ENCODE measurements around the gene RGMB. TPM values are rescaled to one million over a fixed set of nuclear protein-coding genes. Genes with fewer than 3 reads are reported as not detected.

RGMB gene
- total and polyA plus RNA-seq, 2 donors (not counting 3 experiments of a cell fraction or from before 2014, with no cell fraction given): 15.0 to 31.3 TPM

DNA sequence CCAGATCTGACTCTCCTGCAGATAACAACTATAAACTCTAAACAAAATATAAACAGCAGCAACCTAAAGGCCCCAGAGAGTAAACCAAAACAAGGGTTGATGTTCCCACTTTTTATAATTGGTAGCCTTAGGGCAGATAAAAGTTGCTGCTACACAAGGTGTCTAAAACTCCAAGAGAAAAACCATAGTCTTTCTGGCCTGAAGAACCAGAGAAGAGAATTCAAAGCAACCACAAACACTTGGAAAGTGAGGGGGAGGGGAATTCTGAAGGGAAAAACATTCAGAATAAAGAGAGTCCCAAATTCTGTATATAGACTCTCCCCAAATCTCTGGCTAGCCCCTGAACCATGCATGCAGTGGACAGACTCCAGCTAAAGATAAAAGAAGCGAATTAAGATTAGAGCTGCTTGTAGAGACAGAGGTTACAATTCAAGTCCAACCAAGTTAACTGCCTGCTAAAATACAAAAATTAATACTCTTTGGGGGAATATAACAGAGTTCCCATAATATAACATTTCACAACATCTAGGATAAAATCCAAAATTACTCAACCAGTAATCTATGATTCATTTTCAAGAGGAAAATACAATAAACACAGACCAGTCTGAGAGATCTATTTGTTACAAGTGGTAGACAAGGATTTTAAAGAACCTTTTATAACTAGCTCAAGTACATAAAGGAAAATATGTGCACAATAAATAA, 37.5 kb upstream of the RGMB start:
- dilution Hi-C loops (cut with MboI; ENCODE audit: extremely low pct_ligation_motif_present, low sequenced_read_pairs): no loop called here
- Histone ChIP-seq H3K9me3 (replicated peaks; ENCODE audit: control insufficient read depth, insufficient read depth, low read length) (no peaks in the 10 kb centered on the region), H3K9ac (replicated peaks; ENCODE audit: extremely low read depth, insufficient read depth, low read length) (no peak overlapping the region), H3K79me2 (ENCODE audit: control insufficient read depth, insufficient read depth, low read length) (no peaks in the 10 kb centered on the region), H3K36me3 (ENCODE audit: control insufficient read depth in 2 of 2, extremely low read depth in 1 of 2, insufficient read depth in 2 of 2, low read length in 2 of 2) (no peaks in the 10 kb centered on the region), H4K20me1 (replicated peaks; ENCODE audit: control insufficient read depth, extremely low read depth, insufficient read depth, low read length) (no peaks in the 10 kb centered on the region), H3K4me1 (ENCODE audit: control insufficient read depth, extremely low read depth, insufficient read depth, low read length) (no peaks in the 10 kb centered on the region), H2AFZ (ENCODE audit: low read depth, low read length) (no peak overlapping the region), H3K27me3 (ENCODE audit: control insufficient read depth in 2 of 2, insufficient read depth in 2 of 2, low read length in 2 of 2) (no peaks in the 10 kb centered on the region), H3K4me3 (replicated peaks in 1 of 3; ENCODE audit: insufficient read depth in 1 of 3, low read depth in 1 of 3, low read length in 3 of 3) (no peak overlapping the region), H3K4me2 (ENCODE audit: insufficient read depth, low read length) (no peak overlapping the region), H3K9me1 (replicated peaks; ENCODE audit: control insufficient read depth, extremely low read depth, insufficient read depth, low read length) (no peaks in the 10 kb centered on the region), H3K27ac (ENCODE audit: insufficient read depth, low read depth, low read length) (no peak overlapping the region)
- DNase-seq (ENCODE audit: low read depth, low spot score) (no peak), FAIRE-seq (no peak)
- no TSS peak for BruUV-seq (replicated peaks)
- intact Hi-C loops (cut with micrococcal nuclease): no loop called here
- TF ChIP-seq, protein P1, sequence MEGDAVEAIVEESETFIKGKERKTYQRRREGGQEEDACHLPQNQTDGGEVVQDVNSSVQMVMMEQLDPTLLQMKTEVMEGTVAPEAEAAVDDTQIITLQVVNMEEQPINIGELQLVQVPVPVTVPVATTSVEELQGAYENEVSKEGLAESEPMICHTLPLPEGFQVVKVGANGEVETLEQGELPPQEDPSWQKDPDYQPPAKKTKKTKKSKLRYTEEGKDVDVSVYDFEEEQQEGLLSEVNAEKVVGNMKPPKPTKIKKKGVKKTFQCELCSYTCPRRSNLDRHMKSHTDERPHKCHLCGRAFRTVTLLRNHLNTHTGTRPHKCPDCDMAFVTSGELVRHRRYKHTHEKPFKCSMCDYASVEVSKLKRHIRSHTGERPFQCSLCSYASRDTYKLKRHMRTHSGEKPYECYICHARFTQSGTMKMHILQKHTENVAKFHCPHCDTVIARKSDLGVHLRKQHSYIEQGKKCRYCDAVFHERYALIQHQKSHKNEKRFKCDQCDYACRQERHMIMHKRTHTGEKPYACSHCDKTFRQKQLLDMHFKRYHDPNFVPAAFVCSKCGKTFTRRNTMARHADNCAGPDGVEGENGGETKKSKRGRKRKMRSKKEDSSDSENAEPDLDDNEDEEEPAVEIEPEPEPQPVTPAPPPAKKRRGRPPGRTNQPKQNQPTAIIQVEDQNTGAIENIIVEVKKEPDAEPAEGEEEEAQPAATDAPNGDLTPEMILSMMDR (IDR thresholded peaks at IDR 0.05; ENCODE audit: extremely low read depth in 1 of 2, insufficient read depth in 1 of 2, low read depth in 1 of 2, low read length in 2 of 2): no peak
- no peak for TF ChIP-seq MYC (IDR thresholded peaks at IDR 0.05; ENCODE audit: low read depth, low read length)
- TF ChIP-seq POLR2A (IDR thresholded peaks at IDR 0.05; ENCODE audit: low read depth, low read length): no peak
- TF ChIP-seq, protein P2, sequence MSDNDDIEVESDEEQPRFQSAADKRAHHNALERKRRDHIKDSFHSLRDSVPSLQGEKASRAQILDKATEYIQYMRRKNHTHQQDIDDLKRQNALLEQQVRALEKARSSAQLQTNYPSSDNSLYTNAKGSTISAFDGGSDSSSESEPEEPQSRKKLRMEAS (IDR thresholded peaks at IDR 0.05; ENCODE audit: insufficient read depth, insufficient read length): no peak
- no peak for TF ChIP-seq EZH2 (IDR thresholded peaks at IDR 0.05; ENCODE audit: borderline replicate concordance, low read depth, low read length, severe bottlenecking)
- no peak for TF ChIP-seq FOS (IDR thresholded peaks at IDR 0.05; ENCODE audit: borderline replicate concordance, insufficient read depth, low read length)
- TF ChIP-seq POLR2AphosphoS5 (IDR thresholded peaks at IDR 0.05; ENCODE audit: insufficient read depth, low read depth, low read length): no peak
- no peak for TF ChIP-seq GATA2 (IDR thresholded peaks at IDR 0.05; ENCODE audit: insufficient read depth, insufficient read length, low read depth, low read length)
- TF ChIP-seq JUN (IDR thresholded peaks at IDR 0.05; ENCODE audit: borderline replicate concordance, insufficient read depth, insufficient read length, low read depth): no peak
- POLR2A ChIA-PET: no interaction called here
- CTCF ChIA-PET: interaction anchor here (1.2 kb wide), 1 partner anchor 33 kb away, joined by 4 read pairs; no protein-coding TSS in a partner anchor

Data from endothelial cell of umbilical vein (primary cell).